K562 (cell line): ENCODE measurements around the gene KLK2. TPM values are rescaled to one million over a fixed set of nuclear protein-coding genes. Genes with fewer than 3 reads are reported as not detected.
"Not testable (repeated sequence)": the region's sequence is repeated elsewhere in the genome, so short reads cannot be mapped to it uniquely, and the experiment has no call there.

ENCODE experiments used
- ATAC-seq: fragments of 200-7000 bp; cut with Tn5 transposase; 3 replicates; pipeline ENCODE4 v1.9.1; 2020; ENCODE audit warnings: moderate library complexity
- BruUV-seq: library from RNA; stranded (reverse); fragments of 400-500 nt; replicated peaks from 2 replicates; lab custom pipeline; 2021; lab: Mats Ljungman, UMichigan
- CTCF ChIA-PET: fragments of 300-600 bp; formaldehyde crosslinking; extraction: SDS; loops from one replicate; lab custom pipeline; 2021; ENCODE audit warnings: low intra/inter-chr PET ratio; lab: Yijun Ruan, JAX
- POLR2A ChIA-PET: fragments of 300-600, 350-650 bp; sonication (Branson Sonifier 250); formaldehyde crosslinking; extraction: SDS; loops from one replicate; lab custom pipeline; 2021; ENCODE audit warnings: antibody characterized with exemption, inconsistent platforms; lab: Yijun Ruan, JAX
- DNase-seq, 4 experiments: peaks; one replicate each; pipeline versions ENCODE4 v3.0.0 to v3.0.0-alpha.2; 2011 to 2018; ENCODE audit warnings: low spot score in 3 of 4, mixed read lengths in 3 of 4; ENCODE audit errors: extremely low read depth in 1 of 4
- FAIRE-seq: peaks from 2 replicates; lab custom pipeline; 2011; peaks lifted over from hg19 to GRCh38; lab: Jason Lieb, UNC
- H2AFZ ChIP-seq: 2 replicates; pipeline ENCODE4 v1.6.0; 2011; ENCODE audit warnings: low read depth, low read length, control low read depth, inconsistent platforms
- H3K27ac ChIP-seq: fragments of 200-600 bp; 3 replicates; pipeline ENCODE4 v1.8.0; 2011; ENCODE audit warnings: low read depth, mild to moderate bottlenecking, control low read depth, inconsistent platforms, low read length, moderate library complexity, mixed read lengths; ENCODE audit errors: extremely low read depth
- H3K27me3 ChIP-seq, 2 experiments: fragments of 300-600 bp in 1 of 2; 2 replicates in 1 of 2; 3 replicates in 1 of 2; pipeline versions ENCODE4 v1.6.0 to v1.8.0; 2011; ENCODE audit warnings: inconsistent platforms in 2 of 2, low read length in 2 of 2, mild to moderate bottlenecking in 1 of 2, mixed read lengths in 1 of 2, moderate library complexity in 1 of 2; ENCODE audit not compliant: control insufficient read depth in 2 of 2, insufficient read depth in 2 of 2
- H3K36me3 ChIP-seq: fragments of 300-600 bp; 3 replicates; pipeline ENCODE4 v1.8.0; 2011; ENCODE audit warnings: mild to moderate bottlenecking, low read length, inconsistent platforms; ENCODE audit not compliant: control insufficient read depth, insufficient read depth
- H3K4me1 ChIP-seq, 2 experiments: fragments of 200-600 bp in 1 of 2; replicated peaks in 1 of 2; 2 replicates in 1 of 2; 3 replicates in 1 of 2; pipeline versions ENCODE4 v1.5.1 to v1.8.0; 2011; ENCODE audit warnings: inconsistent platforms in 2 of 2, low read length in 2 of 2, mild to moderate bottlenecking in 1 of 2, mixed read lengths in 1 of 2, moderate library complexity in 1 of 2; ENCODE audit not compliant: control insufficient read depth in 2 of 2, insufficient read depth in 2 of 2
- H3K4me2 ChIP-seq: 2 replicates; pipeline ENCODE4 v1.6.1; 2011; ENCODE audit warnings: low read length, control low read depth, inconsistent platforms, mixed read lengths; ENCODE audit not compliant: insufficient read depth
- H3K4me3 ChIP-seq: fragments of 200-600 bp; sonication (generic), shearing (Covaris generic); 2 replicates; pipeline ENCODE4 v1.5.1; 2016; ENCODE audit warnings: control low read depth, inconsistent platforms
- H3K79me2 ChIP-seq: fragments of 200-600 bp; 3 replicates; pipeline ENCODE4 v1.8.0; 2011; ENCODE audit warnings: low read length, inconsistent platforms; ENCODE audit not compliant: control insufficient read depth, insufficient read depth
- H3K9ac ChIP-seq, 2 experiments: 2 replicates each; pipeline versions ENCODE4 v1.6.0 to v1.6.1; 2011; ENCODE audit warnings: low read depth in 2 of 2, low read length in 2 of 2, control low read depth in 1 of 2, inconsistent platforms in 1 of 2, mild to moderate bottlenecking in 1 of 2, mixed read lengths in 1 of 2; ENCODE audit not compliant: insufficient read depth in 1 of 2
- H3K9me1 ChIP-seq: one replicate; pipeline ENCODE4 v1.6.0; 2011; ENCODE audit warnings: inconsistent platforms, mild to moderate bottlenecking, low read length, moderate library complexity; ENCODE audit not compliant: control insufficient read depth, insufficient read depth
- H3K9me3 ChIP-seq: replicated peaks from 2 replicates; pipeline ENCODE4 v1.5.1; 2011; ENCODE audit warnings: low read depth, low read length, inconsistent platforms; ENCODE audit not compliant: control insufficient read depth, insufficient read depth
- H4K20me1 ChIP-seq: replicated peaks from 2 replicates; pipeline ENCODE4 v1.6.1; 2011; ENCODE audit warnings: low read length, inconsistent platforms, mixed read lengths; ENCODE audit not compliant: control insufficient read depth, insufficient read depth
- ARID1B ChIP-seq: fragments of 450-650 bp; IDR thresholded peaks from 2 replicates; pipeline ENCODE4 v1.6.1; 2016; ENCODE audit warnings: antibody characterized with exemption, mild to moderate bottlenecking, inconsistent platforms
- BHLHE40 ChIP-seq: IDR thresholded peaks from 2 replicates; pipeline ENCODE4 v1.6.1; 2011; ENCODE audit warnings: low read length, improper control_type of control experiment
- CREB1 ChIP-seq, 2 experiments: sonication (generic) in 1 of 2; formaldehyde crosslinking in 1 of 2; IDR thresholded peaks; 2 replicates each; pipeline versions ENCODE4 v1.6.1 to v1.8.0; 2012 to 2022; ENCODE audit warnings: inconsistent platforms in 1 of 2, mild to moderate bottlenecking in 1 of 2, missing genetic modification reagents in 1 of 2, moderate library complexity in 1 of 2
- FOSL1 ChIP-seq: fragments of 200-800 bp; sonication (Bioruptor generic); conservative IDR thresholded peaks from 2 replicates; pipeline ENCODE4 v1.6.1; 2016; ENCODE audit warnings: missing genetic modification characterization, missing compliant biosample characterization
- MEF2A ChIP-seq: IDR thresholded peaks from 2 replicates; pipeline ENCODE4 v1.6.1; 2011; ENCODE audit warnings: low read depth, mild to moderate bottlenecking, low read length, moderate library complexity; ENCODE audit not compliant: control insufficient read depth
- MEF2D ChIP-seq: conservative IDR thresholded peaks from 2 replicates; pipeline ENCODE4 v1.6.1; 2016; ENCODE audit warnings: low read depth, missing genetic modification characterization, missing compliant biosample characterization
- MYBL2 ChIP-seq, 2 experiments: fragments of 450-650 bp in 1 of 2; sonication (generic) in 1 of 2; formaldehyde crosslinking in 1 of 2; IDR thresholded peaks; 2 replicates each; pipeline versions ENCODE4 v1.6.1 to v1.8.1; 2017 to 2022; ENCODE audit warnings: borderline replicate concordance in 1 of 2, inconsistent platforms in 1 of 2, low read depth in 1 of 2, mild to moderate bottlenecking in 1 of 2, missing genetic modification reagents in 1 of 2, moderate library complexity in 1 of 2
- NEUROD1 ChIP-seq: fragments of 150-350 bp; IDR thresholded peaks from 2 replicates; pipeline ENCODE4 v1.6.1; 2014; ENCODE audit warnings: borderline replicate concordance, low read length, low read depth; ENCODE audit not compliant: partially characterized antibody
- NFRKB ChIP-seq: fragments of 450-650 bp; IDR thresholded peaks from 2 replicates; pipeline ENCODE4 v1.6.1; 2016; ENCODE audit warnings: low read depth
- NFYB ChIP-seq: IDR thresholded peaks from 2 replicates; pipeline ENCODE4 v1.6.1; 2011; ENCODE audit warnings: mild to moderate bottlenecking, moderate library complexity; ENCODE audit not compliant: insufficient read length; ENCODE audit errors: extremely low read depth
- POLR2H ChIP-seq: IDR thresholded peaks from 2 replicates; pipeline ENCODE4 v1.6.1; 2016; ENCODE audit warnings: missing genetic modification characterization, low read depth, mild to moderate bottlenecking, control low read depth, missing compliant biosample characterization, moderate library complexity
- RBM22 ChIP-seq: fragments of 200-400 bp; formaldehyde crosslinking; IDR thresholded peaks from 2 replicates; pipeline ENCODE4 v1.6.1; 2018; ENCODE audit warnings: low read length, low read depth; ENCODE audit not compliant: poor library complexity, severe bottlenecking
- SMARCE1 ChIP-seq: fragments of 450-650 bp; IDR thresholded peaks from 2 replicates; pipeline ENCODE4 v1.7.1; 2016; ENCODE audit warnings: mild to moderate bottlenecking
- TAF7 ChIP-seq: fragments of 450-650 bp; IDR thresholded peaks from 2 replicates; pipeline ENCODE4 v1.6.1; 2016; ENCODE audit warnings: missing genetic modification characterization, missing compliant biosample characterization
- WGBS: fragments of 100-300 bp; shearing (Covaris generic); methylation state at CpG from one replicate; pipeline ENCODE4 v1.1.6; 2016; ENCODE audit warnings: low coverage, mixed read lengths; ENCODE audit not compliant: insufficient coverage; ENCODE audit errors: missing lambda C conversion rate; 5-methylcytosine and 5-hydroxymethylcytosine counted together
- in situ Hi-C: fragments of 300-500 bp; cut with MboI; formaldehyde crosslinking; loops from 4 replicates; pipeline ENCODE4 v1.15.0; 2018; ENCODE audit warnings: inconsistent platforms, mixed read lengths
- intact Hi-C: fragments of 100-400 bp; cut with micrococcal nuclease; formaldehyde crosslinking; loops from 2 replicates; pipeline ENCODE4 v1.14.2; 2022
- polyA plus RNA-seq, 8 experiments: library from polyadenylated mRNA; depleted of rRNA in 4 of 8; stranded (reverse) in 5 of 8; unstranded in 3 of 8; fragments of >200 nt; fragmentation: Nextera tagmentation in 2 of 8; fragmentation: Illumina TruSeq in 1 of 8; extraction: Ambion mirVana in 2 of 8; extraction: Trizol in 1 of 8; gene quantifications; 2 replicates each; pipeline versions ENCODE4 v1.2.1 to v1.2.3, GENCODE V29; 2011 to 2014; ENCODE audit warnings: inconsistent platforms in 1 of 8, missing spikeins in 1 of 8
- total RNA-seq, 7 experiments: library from RNA; depleted of rRNA in 6 of 7; stranded (reverse); fragments of >200 nt in 6 of 7; fragmentation: Illumina TruSeq in 2 of 7; extraction: Trizol in 2 of 7; gene quantifications; 2 replicates each; pipeline versions ENCODE4 v1.2.1 to v1.2.3, GENCODE V29; 2011 to 2021; ENCODE audit warnings: low replicate concordance in 1 of 7

The KLK2 gene
- total and polyA plus RNA-seq, 9 of the 15 experiments (the other 6 are each of a cell fraction or from before 2014, with no cell fraction given) = 0.11 to 0.47 (median 0.23) TPM; not detected in 1

DNA sequence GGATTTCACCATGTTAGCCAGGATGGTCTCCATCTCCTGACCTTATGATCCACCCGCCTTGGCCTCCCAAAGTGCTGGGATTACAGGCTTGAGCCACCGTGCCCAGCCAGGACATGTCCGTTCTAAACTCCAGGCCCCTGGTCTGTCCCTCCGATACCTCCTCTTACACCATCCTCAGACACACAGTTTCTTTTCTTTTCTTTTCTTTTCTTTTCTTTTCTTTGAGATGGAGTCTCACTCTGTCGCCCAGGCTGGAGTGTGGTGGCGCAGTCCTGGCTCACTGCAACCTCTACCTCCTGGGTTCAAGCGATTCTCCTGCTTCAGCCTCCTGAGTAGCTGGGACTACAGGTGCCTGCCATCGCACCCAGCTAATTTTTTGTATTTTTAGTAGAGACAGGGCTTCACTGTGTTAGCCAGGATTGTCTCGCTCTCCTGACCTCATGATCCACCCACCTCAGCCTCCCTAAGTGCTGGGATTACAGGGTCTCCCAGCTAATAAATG is 22.9 kb downstream of the KLK2 start:
- BruUV-seq, H3K9me3 ChIP-seq, CTCF ChIA-PET, H3K79me2 ChIP-seq, H4K20me1 ChIP-seq, intact Hi-C loops, DNase-seq, FAIRE-seq, H3K9me1 ChIP-seq, in situ Hi-C loops, H3K27ac ChIP-seq, H3K4me3 ChIP-seq, ATAC-seq, H3K36me3 ChIP-seq: not testable (repeated sequence)
- H3K4me1 ChIP-seq = peaks cover 0 to 11% of the 10 kb centered on the region in 2 experiments; a peak in 3 of 5 replicates
- peak overlapping the region; percentile 38; the same call in 1 of the 2 replicates for H3K4me2 ChIP-seq
- peaks cover 0 to 14% of the 10 kb centered on the region in 2 experiments; a peak in 2 of 5 replicates for H3K27me3 ChIP-seq
- H3K9ac ChIP-seq = 0 out of 4 replicates have a peak overlapping the region, but pooled peaks of 1 of the 2 experiments have one; percentile 29
- TF ChIP-seq POLR2H (tag) = peak; percentile 61
- TF ChIP-seq NFRKB = peak; percentile 52
- POLR2A ChIA-PET = interaction anchor here (0.7 to 1.5 kb wide), 3 partner anchors 10 to 91 kb away, joined by 3 to 6 read pairs (median 3); no protein-coding TSS in a partner anchor
- peak overlapping the region; percentile 63; the same call in 1 of the 2 replicates for H2AFZ ChIP-seq
- 36% methylated on average over 6 of the region's 9 CpGs for WGBS

DNA sequence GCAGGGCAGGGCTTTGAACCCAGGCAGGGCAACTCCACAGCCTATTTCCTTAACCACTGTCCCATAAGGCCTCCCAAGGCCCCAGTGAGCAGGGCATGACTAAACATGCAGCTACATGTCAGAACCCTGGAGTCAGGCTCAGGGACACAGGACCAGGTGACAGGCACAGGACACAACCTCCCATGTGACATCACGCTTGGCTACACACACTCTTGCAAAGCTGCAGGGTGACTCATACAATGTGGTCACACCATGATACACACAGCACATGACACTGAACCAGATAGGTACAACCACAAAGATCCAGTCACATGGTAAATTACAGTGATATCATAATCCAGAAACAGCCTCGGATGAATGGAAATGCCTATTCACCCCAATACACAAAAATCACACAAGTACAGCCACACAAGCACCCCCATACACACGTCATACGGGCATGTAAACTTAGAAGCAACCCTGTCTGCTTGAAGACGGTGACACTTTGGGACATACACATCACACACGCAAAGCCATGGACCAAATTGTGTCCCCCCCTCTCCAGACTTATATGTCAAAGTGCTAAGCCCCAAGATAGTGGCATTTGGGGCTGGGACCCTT is 23.5 kb downstream of the KLK2 start:
- peak; percentile 77 for ATAC-seq
- Histone ChIP-seq H3K9me3 (0 out of 2 replicates have a peak, but pooled peaks cover 3% of the 10 kb centered on the region), H3K9ac (peak overlapping the region in 1 of 2 experiments; percentile 29; a peak in 1 of 4 replicates), H3K36me3 (no peaks in the 10 kb centered on the region), H4K20me1 (no peaks in the 10 kb centered on the region), H3K9me1 (peaks cover 4% of the 10 kb centered on the region), H3K4me2 (peak overlapping the region; percentile 38; the same call in 1 of the 2 replicates), H3K27ac (no peak overlapping the region), H3K79me2 (no peaks in the 10 kb centered on the region), H3K4me1 (peaks cover 0 to 11% of the 10 kb centered on the region in 2 experiments; a peak in 3 of 5 replicates), H2AFZ (peak overlapping the region; percentile 63; the same call in 1 of the 2 replicates), H3K27me3 (peaks cover 0 to 14% of the 10 kb centered on the region in 2 experiments; a peak in 2 of 5 replicates), H3K4me3 (no peak overlapping the region)
- in situ Hi-C loops (no loop called here), intact Hi-C loops (no loop called here)
- 7% methylated on average over 6 of the region's 6 CpGs for WGBS
- DNase-seq = peak; percentile 40 to 67 (median 54)
- BruUV-seq = no TSS peak
- peak; percentile 15 for FAIRE-seq
- ChIA-PET CTCF (no interaction called here), POLR2A (interaction anchor here (1.5 kb wide), 1 partner anchor 92 kb away, joined by 6 read pairs; no protein-coding TSS in a partner anchor)
- TF ChIP-seq CREB1 (IDR thresholded peaks at IDR 0.05) (peak; percentile 54; the same call in 1 of the 2 replicates), CREB1 (CRISPR knock-in tag; IDR thresholded peaks at IDR 0.05) (peak; percentile 82; the same call in 1 of the 2 replicates), MYBL2 (IDR thresholded peaks at IDR 0.05; ENCODE audit: low read depth) (no peak), MYBL2 (CRISPR knock-in tag; IDR thresholded peaks at IDR 0.05; ENCODE audit: borderline replicate concordance) (no peak), MEF2A (peak; percentile 57; the same call in 1 of the 2 replicates), TAF7 (tag) (no peak), NEUROD1 (no peak), BHLHE40 (peak; percentile 92), NFYB (no peak), FOSL1 (tag) (peak; percentile 99), SMARCE1 (peak; percentile 86; the same call in 1 of the 2 replicates), ARID1B (peak; percentile 84), MEF2D (tag) (peak; percentile 25; the same call in 1 of the 2 replicates), RBM22 (no peak)
